ENCODE measurements around the gene NAPEPLD. TPM values are rescaled to one million over a fixed set of nuclear protein-coding genes. Genes with fewer than 3 reads are reported as not detected.

The NAPEPLD gene
- total and polyA plus RNA-seq, 12 donors, result 2.5 to 24.4 (median 16.2) TPM

GRCh38 chr7:103129702-103130549, 19.0 kb downstream of the NAPEPLD start:
- H3K36me3 ChIP-seq (replicated peaks in 1 of 2), result peaks cover 0 to 9% of the 10 kb centered on the region in 2 donors
- no peaks in the 10 kb centered on the region for H3K9me3 ChIP-seq (replicated peaks in 1 of 3)
- H3K27ac ChIP-seq, result no peak overlapping the region
- peaks cover 0 to 18% of the 10 kb centered on the region in 2 donors for H3K4me1 ChIP-seq (replicated peaks in 1 of 2)
- no peak for DNase-seq
- H3K4me3 ChIP-seq, result no peak overlapping the region
- intact Hi-C loops (cut with DNase I), result no loop called here
- no peaks in the 10 kb centered on the region for H3K27me3 ChIP-seq
- no peak for TF ChIP-seq CTCF (IDR thresholded peaks at IDR 0.05)
- TF ChIP-seq POLR2A (IDR thresholded peaks at IDR 0.05), result no peak
- 43 to 46% (median 46%) methylated on average over 6 of the region's 6 CpGs for WGBS, 4 donors

- no peak for TF ChIP-seq POLR2A (IDR thresholded peaks at IDR 0.05)
- no peak for TF ChIP-seq CTCF (IDR thresholded peaks at IDR 0.05)
- H3K27me3 ChIP-seq, result no peaks in the 10 kb centered on the region
- intact Hi-C loops (cut with DNase I), result no loop called here
- no peak for DNase-seq
- no peak overlapping the region for H3K27ac ChIP-seq
- H3K4me3 ChIP-seq, result no peak overlapping the region
- 83 to 93% (median 88%) methylated on average over 2 of the region's 2 CpGs for WGBS, 4 donors
- H3K9me3 ChIP-seq (replicated peaks in 1 of 3), result no peaks in the 10 kb centered on the region
- peaks cover 0 to 13% of the 10 kb centered on the region in 2 donors for H3K4me1 ChIP-seq (replicated peaks in 1 of 2)
- peaks cover 0 to 9% of the 10 kb centered on the region in 2 donors for H3K36me3 ChIP-seq (replicated peaks in 1 of 2)
These were observed 21.9 kb downstream of the NAPEPLD start for GRCh38 chr7:103127006-103127405.

- no peak for TF ChIP-seq POLR2A (IDR thresholded peaks at IDR 0.05)
- TF ChIP-seq CTCF (IDR thresholded peaks at IDR 0.05), result no peak
- intact Hi-C loops (cut with DNase I), result no loop called here
- H3K4me1 ChIP-seq (replicated peaks in 1 of 2), result peaks cover 0 to 9% of the 10 kb centered on the region in 2 donors
- H3K36me3 ChIP-seq (replicated peaks in 1 of 2), result peaks cover 0 to 9% of the 10 kb centered on the region in 2 donors
- no peak for DNase-seq
- no peaks in the 10 kb centered on the region for H3K9me3 ChIP-seq (replicated peaks in 1 of 3)
- no peaks in the 10 kb centered on the region for H3K27me3 ChIP-seq
- 77 to 83% (median 79%) methylated on average over 6 of the region's 6 CpGs for WGBS, 4 donors
- no peak overlapping the region for H3K27ac ChIP-seq
- no peak overlapping the region for H3K4me3 ChIP-seq
These were observed 24.4 kb downstream of the NAPEPLD start for GRCh38 chr7:103124429-103124979.

- Histone ChIP-seq H3K9me3 (replicated peaks in 1 of 3) (no peaks in the 10 kb centered on the region), H3K27ac (no peak overlapping the region), H3K4me1 (replicated peaks in 1 of 2) (peaks cover 0 to 12% of the 10 kb centered on the region in 2 donors), H3K27me3 (no peaks in the 10 kb centered on the region), H3K36me3 (replicated peaks in 1 of 2) (peaks cover 0 to 8% of the 10 kb centered on the region in 2 donors), H3K4me3 (no peak overlapping the region)
- 58 to 67% (median 61%) methylated on average over 3 of the region's 3 CpGs for WGBS, 4 donors
- DNase-seq, result no peak
- intact Hi-C loops (cut with DNase I), result no loop called here
- TF ChIP-seq POLR2A (IDR thresholded peaks at IDR 0.05), result no peak
These were observed 25.4 kb downstream of the NAPEPLD start for GRCh38 chr7:103123529-103123928.
